HepG2 (cell line): Measurements from ENCODE around the gene CSNK1D. TPM values are rescaled to one million over a fixed set of nuclear protein-coding genes. Genes with fewer than 3 reads are reported as not detected.

Source experiments
- AKAP8 ChIP-seq: sonication (generic); formaldehyde crosslinking; IDR thresholded peaks from 2 replicates; pipeline ENCODE4 v1.5.1; 2020; ENCODE audit warnings: mild to moderate bottlenecking, missing genetic modification reagents
- ARNT2 ChIP-seq: sonication (generic); formaldehyde crosslinking; IDR thresholded peaks from 2 replicates; pipeline ENCODE4 v1.8.0; 2022; ENCODE audit warnings: mild to moderate bottlenecking, low read depth, missing genetic modification reagents, moderate library complexity
- ELF1 ChIP-seq: sonication (generic); formaldehyde crosslinking; IDR thresholded peaks from 2 replicates; pipeline ENCODE4 v1.4.0; 2020; ENCODE audit warnings: missing genetic modification reagents
- FOXO1 ChIP-seq: sonication (generic); formaldehyde crosslinking; IDR thresholded peaks from 2 replicates; pipeline ENCODE4 v1.4.0; 2020; ENCODE audit warnings: missing genetic modification reagents
- HNRNPLL ChIP-seq: fragments of 200-400 bp; formaldehyde crosslinking; IDR thresholded peaks from 2 replicates; pipeline ENCODE4 v1.6.1; 2017; ENCODE audit warnings: mild to moderate bottlenecking, low read depth, low read length; ENCODE audit not compliant: poor library complexity, severe bottlenecking
- NR2F6 ChIP-seq, 2 experiments: IDR thresholded peaks; 2 replicates each; pipeline ENCODE4 v1.6.1; 2016; ENCODE audit warnings: antibody characterized with exemption in 1 of 2, mild to moderate bottlenecking in 1 of 2
- POGZ ChIP-seq: sonication (generic); formaldehyde crosslinking; IDR thresholded peaks from 2 replicates; pipeline ENCODE4 v1.4.0; 2020; ENCODE audit warnings: mild to moderate bottlenecking, missing genetic modification reagents
- SKIL ChIP-seq: sonication (generic); formaldehyde crosslinking; IDR thresholded peaks from 2 replicates; pipeline ENCODE4 v1.8.0; 2022; ENCODE audit warnings: missing genetic modification reagents, mild to moderate bottlenecking, moderate library complexity, borderline replicate concordance
- SP1 ChIP-seq, 2 experiments: fragments of 450-650 bp in 1 of 2; sonication (generic) in 1 of 2; formaldehyde crosslinking in 1 of 2; IDR thresholded peaks; 2 replicates each; pipeline versions ENCODE4 v1.4.0 to v1.6.1; 2016 to 2020; ENCODE audit warnings: missing genetic modification reagents in 1 of 2
- THRA ChIP-seq: sonication (generic); formaldehyde crosslinking; IDR thresholded peaks from 2 replicates; pipeline ENCODE4 v1.4.0; 2020; ENCODE audit warnings: missing genetic modification reagents, borderline replicate concordance
- UBTF ChIP-seq: sonication (generic); formaldehyde crosslinking; IDR thresholded peaks from 2 replicates; pipeline ENCODE4 v1.4.0; 2020; ENCODE audit warnings: mild to moderate bottlenecking, missing genetic modification reagents
- ZBTB26 ChIP-seq: IDR thresholded peaks from 2 replicates; pipeline ENCODE4 v1.6.1; 2016; ENCODE audit warnings: missing compliant biosample characterization, missing genetic modification reagents, borderline replicate concordance
- ZBTB42 ChIP-seq: sonication (generic); formaldehyde crosslinking; IDR thresholded peaks from 2 replicates; pipeline ENCODE4 v1.5.0; 2020; ENCODE audit warnings: mild to moderate bottlenecking, missing genetic modification reagents
- ZMYM2 ChIP-seq: sonication (generic); formaldehyde crosslinking; IDR thresholded peaks from 2 replicates; pipeline ENCODE4 v1.8.0; 2022; ENCODE audit warnings: mild to moderate bottlenecking, missing genetic modification reagents
- ZNF138 ChIP-seq: sonication (generic); formaldehyde crosslinking; IDR thresholded peaks from 2 replicates; pipeline ENCODE4 v1.5.0; 2020; ENCODE audit warnings: mild to moderate bottlenecking, low read depth, missing genetic modification reagents
- ZNF580 ChIP-seq: IDR thresholded peaks from 2 replicates; pipeline ENCODE4 v1.6.1; 2016; ENCODE audit warnings: low read depth, borderline replicate concordance
- ZNF616 ChIP-seq: sonication (generic); formaldehyde crosslinking; IDR thresholded peaks from 2 replicates; pipeline ENCODE4 v1.5.0; 2020; ENCODE audit warnings: low read depth, mild to moderate bottlenecking, missing genetic modification reagents
- ZNF670 ChIP-seq: sonication (generic); formaldehyde crosslinking; IDR thresholded peaks from 2 replicates; pipeline ENCODE4 v1.8.0; 2022; ENCODE audit warnings: mild to moderate bottlenecking, missing genetic modification reagents, borderline replicate concordance
- ZUFSP ChIP-seq: sonication (generic); formaldehyde crosslinking; IDR thresholded peaks from 2 replicates; pipeline ENCODE4 v1.9.0; 2021; ENCODE audit warnings: missing genetic modification reagents, mild to moderate bottlenecking, borderline replicate concordance
- polyA plus RNA-seq, 8 experiments: library from polyadenylated mRNA; depleted of rRNA in 3 of 8; stranded (reverse) in 7 of 8; unstranded in 1 of 8; fragments of >200 nt; fragmentation: Illumina TruSeq in 4 of 8; extraction: Trizol in 4 of 8; gene quantifications; 2 replicates each; pipeline versions ENCODE4 v1.2.1 to v1.2.3, GENCODE V29; 2011 to 2016; ENCODE audit warnings: low read depth in 4 of 8, missing spikeins in 1 of 8, mixed read lengths in 1 of 8; ENCODE audit not compliant: insufficient read depth in 1 of 8
- total RNA-seq, 5 experiments: library from RNA; depleted of rRNA; stranded (reverse); fragments of >200 nt; fragmentation: Illumina TruSeq; extraction: Trizol; gene quantifications; 2 replicates each; pipeline ENCODE4 v1.2.3, GENCODE V29; 2016; ENCODE audit warnings: low read depth in 1 of 5

Gene CSNK1D
- total and polyA plus RNA-seq, 2 of the 13 experiments (the other 11 are each of a cell fraction or from before 2014, with no cell fraction given) = 31.5 to 128 TPM

GRCh38 chr17:82240506-82241182 is 32.9 kb downstream of the CSNK1D start (continued):
- TF ChIP-seq ZNF138 (CRISPR knock-in tag) = peak; percentile 32; the same call in 1 of the 2 replicates
- no peak for TF ChIP-seq FOXO1
- TF ChIP-seq ZBTB42 (CRISPR knock-in tag) = peak; percentile 94
- peak; percentile 11; the same call in 1 of the 2 replicates for TF ChIP-seq NR2F6 (IDR thresholded peaks at IDR 0.05)
- TF ChIP-seq NR2F6 (CRISPR knock-in tag; IDR thresholded peaks at IDR 0.05) = no peak
- peak; percentile 99 for TF ChIP-seq AKAP8 (CRISPR knock-in tag)
- no peak for TF ChIP-seq HNRNPLL
- TF ChIP-seq ARNT2 = no peak
- TF ChIP-seq ZNF616 (CRISPR knock-in tag) = peak; percentile 22; the same call in 1 of the 2 replicates
- peak; percentile 91; the same call in 1 of the 2 replicates for TF ChIP-seq ZNF670
- TF ChIP-seq SKIL (CRISPR knock-in tag) = peak; percentile 41; the same call in 1 of the 2 replicates
- TF ChIP-seq UBTF (CRISPR knock-in tag) = no peak; the same call in 1 of the 2 replicates
- peak; percentile 54; the same call in 1 of the 2 replicates for TF ChIP-seq ZNF580
- peak; percentile 67; the same call in 1 of the 2 replicates for TF ChIP-seq ZMYM2
- TF ChIP-seq THRA (CRISPR knock-in tag) = no peak
- no peak for TF ChIP-seq SP1 (IDR thresholded peaks at IDR 0.05)
- TF ChIP-seq SP1 (CRISPR knock-in tag; IDR thresholded peaks at IDR 0.05) = 0 out of 2 replicates have a peak, but pooled peaks have one; percentile 9
- no peak for TF ChIP-seq ZUFSP (CRISPR knock-in tag)
- TF ChIP-seq ELF1 (CRISPR knock-in tag) = no peak
- 0 out of 2 replicates have a peak, but pooled peaks have one; percentile 8 for TF ChIP-seq POGZ
- TF ChIP-seq ZBTB26 (CRISPR knock-in tag) = peak; percentile 27; the same call in 1 of the 2 replicates
